Stimulated activated CD4-positive, alpha-beta T cell treated with anti-CD3 and anti-CD28 coated beads, Interleukin-1b, Interleukin-23, amount 100 ng/mL, for 4 hours (primary cell): ENCODE measurements around the gene CPNE6.
"Not testable (repeated sequence)": the region's sequence is repeated elsewhere in the genome, so short reads cannot be mapped to it uniquely, and the experiment has no call there.

ENCODE experiments used
- DNase-seq, 2 donors: peaks; one replicate each; pipeline ENCODE4 v3.0.0-alpha.2; 2020; ENCODE audit warnings: low read depth in 2 of 2

CPNE6 gene

DNA sequence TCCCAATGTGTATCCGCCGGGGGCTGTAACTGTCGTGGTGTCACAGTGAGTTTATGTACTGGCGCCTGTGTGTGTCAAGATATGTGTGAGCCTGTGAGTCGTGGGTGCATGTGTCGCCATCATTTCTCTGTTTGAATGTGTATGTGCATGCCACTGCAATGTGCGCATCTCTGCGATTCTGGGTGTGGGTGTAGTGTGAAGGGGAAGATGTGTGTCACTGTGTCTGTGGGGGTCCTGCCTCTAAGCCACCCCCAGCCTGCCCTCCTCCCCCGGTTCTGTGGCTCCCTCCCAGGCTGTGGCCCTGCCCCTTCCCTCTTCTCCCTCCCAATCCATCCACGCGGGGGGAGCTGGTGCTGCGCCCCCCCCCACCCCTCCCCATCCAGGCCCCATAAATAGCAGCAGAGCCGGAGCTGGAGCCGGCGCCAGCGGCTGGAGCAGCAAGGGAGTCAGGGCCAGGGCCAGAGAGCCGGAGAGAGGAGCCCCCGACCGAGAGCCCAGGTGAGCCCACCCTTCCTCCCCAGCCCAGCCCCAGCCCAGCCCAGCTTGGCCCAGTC is at the start of gene CPNE6:
Gene CPNE6, plus strand, starts transcription at position 419 of the 554 bp plus-strand sequence. CDS start 1,375 bp downstream, outside the sequence.
- peak in 1 of 2 donors; percentile 18 for DNase-seq

DNA sequence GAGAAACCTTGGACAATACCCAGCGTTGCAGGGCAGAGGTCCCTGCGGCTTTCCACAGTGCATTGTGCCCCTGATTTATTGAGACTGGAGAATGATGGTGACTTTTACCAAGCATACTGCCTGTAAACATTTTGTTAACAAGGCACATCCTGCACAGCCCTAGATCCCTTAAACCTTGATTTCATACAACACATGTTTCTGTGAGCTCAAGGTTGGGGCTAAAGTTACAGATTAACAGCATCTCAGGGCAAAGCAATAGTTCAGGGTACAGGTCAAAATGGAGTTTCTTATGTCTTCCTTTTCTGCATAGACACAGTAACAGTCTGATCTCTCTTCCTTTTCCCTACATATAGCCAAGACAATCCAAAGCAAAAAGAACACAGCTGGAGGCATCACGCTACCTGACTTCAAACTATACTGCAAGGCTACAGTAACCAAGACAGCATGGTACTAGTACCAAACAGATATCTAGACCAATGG is 46.4 kb upstream of the CPNE6 start:
- DNase-seq, result not testable (repeated sequence)

DNA sequence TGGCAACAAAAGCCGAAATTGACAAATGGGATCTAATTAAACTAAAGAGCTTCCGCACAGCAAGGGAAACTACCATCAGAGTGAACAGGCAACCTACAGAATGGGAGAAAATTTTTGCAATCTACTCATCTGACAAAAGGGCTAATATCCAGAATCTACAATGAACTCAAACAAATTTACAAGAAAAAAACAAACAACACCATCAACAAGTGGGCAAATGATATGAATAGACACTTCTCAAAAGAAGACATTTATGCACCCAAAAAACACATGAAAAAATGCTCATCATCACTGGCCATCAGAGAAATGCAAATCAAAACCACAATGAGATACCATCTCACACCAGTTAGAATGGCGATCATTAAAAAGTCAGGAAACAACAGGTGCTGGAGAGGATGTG is 41.7 kb upstream of the CPNE6 start:
- DNase-seq, result not testable (repeated sequence)

DNA sequence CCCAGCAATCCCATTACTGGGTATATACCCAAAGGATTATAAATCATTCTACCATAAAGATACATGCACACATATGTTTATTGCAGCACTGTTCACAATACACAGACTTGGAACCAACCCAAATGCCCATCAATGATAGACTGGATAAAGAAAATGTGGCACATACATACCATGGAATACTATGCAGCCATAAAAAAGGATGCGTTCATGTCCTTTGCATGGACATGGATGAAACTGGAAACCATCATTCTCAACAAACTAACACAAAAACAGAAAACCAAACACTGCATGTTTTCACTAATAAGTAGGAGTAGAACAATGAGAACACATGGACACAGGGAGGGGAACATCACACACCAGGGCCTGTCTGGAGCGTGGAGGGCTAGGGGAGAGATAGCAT is 40.0 kb upstream of the CPNE6 start:
- DNase-seq, result not testable (repeated sequence)

DNA sequence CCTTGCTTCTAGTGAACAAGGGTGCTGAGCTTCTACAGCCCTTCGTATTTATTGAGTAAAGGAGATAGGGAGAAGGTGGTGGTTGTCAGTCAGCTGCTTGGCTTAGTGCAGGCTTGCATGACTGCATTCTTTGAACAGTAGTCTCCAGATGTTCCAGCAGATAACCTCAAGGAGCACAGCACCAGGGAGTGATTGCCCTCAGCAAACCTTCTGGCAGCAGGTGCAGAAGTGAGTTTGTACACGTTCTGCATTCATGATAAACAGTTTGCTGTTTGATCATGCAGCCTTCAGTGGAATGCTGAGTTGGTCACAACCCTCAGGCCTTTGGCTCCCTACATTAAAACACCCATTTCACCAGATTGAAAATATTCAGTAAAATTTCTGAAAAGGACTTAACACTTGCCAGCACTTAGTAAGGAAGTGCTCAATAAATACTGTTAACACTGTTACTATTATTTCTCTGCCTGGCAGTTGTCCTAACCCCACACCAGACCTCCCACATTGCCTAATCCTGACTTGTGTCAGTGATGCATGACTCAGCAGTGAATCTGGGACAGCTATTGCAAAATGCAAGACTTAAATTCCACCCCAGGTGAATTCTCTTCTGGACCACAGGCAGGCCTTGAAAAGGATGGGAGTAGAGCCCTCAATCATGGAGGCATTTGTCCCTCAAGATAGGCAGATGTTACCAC is 38.5 kb upstream of the CPNE6 start:
- DNase-seq, result no peak

DNA sequence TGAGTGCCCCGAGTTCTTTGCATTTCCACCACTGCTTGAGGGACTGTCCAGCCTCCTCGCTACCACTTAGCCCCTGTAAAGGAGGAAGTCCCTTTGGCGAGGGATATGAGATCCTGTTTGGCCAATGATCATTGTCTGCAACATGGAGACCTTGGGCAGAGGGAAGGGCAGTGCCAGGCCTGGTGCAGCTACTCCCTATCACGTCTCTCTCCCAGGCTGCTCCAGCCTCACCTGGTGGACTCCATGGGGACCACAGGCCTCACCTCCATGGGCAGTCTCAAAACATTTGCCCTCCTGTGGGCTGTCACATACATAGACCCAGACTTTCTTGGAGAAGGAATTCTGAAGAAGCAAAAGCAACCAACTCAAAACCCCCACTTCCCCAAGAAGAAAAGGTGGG is 35.6 kb upstream of the CPNE6 start:
- DNase-seq, result not testable (repeated sequence)

DNA sequence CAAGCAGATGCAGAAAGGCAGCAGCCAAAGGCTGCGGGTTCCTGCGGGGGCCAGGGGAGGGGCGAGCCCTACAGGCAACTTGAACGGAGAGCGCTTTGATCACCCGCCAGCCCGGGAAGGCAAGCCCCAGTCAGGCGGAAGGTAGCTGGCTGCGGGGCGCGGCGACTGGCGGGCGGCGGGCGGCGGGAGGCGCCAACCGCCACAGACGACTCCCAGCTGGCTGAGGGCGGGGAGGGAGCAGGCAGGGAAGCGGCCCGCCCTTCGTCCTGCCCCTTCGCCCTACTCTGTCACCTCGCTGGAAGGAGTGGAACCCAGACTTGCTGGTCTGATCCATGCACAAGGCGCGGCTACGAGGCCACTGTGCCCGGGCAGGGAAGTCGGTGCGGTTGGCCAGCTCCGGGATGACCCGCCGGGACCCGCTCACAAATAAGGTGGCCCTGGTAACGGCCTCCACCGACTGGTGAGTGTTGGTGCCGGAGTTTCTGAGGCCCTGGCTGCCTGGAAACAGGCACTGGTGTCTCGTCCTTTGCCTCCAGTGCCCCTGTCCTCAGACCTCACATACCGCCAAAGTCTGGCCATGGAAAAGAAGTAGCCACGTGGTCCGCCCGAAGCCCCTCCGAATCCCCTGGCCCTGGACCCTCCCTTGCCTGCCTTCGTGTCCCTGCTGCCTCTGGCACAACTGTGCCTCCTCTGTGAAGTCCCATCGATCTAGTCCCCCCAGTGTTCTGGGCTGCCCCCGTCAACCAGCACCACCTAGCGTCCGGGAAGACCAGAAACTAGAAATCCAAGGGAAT is 35.0 kb upstream of the CPNE6 start:
- peak; percentile 53 to 56 for DNase-seq

DNA sequence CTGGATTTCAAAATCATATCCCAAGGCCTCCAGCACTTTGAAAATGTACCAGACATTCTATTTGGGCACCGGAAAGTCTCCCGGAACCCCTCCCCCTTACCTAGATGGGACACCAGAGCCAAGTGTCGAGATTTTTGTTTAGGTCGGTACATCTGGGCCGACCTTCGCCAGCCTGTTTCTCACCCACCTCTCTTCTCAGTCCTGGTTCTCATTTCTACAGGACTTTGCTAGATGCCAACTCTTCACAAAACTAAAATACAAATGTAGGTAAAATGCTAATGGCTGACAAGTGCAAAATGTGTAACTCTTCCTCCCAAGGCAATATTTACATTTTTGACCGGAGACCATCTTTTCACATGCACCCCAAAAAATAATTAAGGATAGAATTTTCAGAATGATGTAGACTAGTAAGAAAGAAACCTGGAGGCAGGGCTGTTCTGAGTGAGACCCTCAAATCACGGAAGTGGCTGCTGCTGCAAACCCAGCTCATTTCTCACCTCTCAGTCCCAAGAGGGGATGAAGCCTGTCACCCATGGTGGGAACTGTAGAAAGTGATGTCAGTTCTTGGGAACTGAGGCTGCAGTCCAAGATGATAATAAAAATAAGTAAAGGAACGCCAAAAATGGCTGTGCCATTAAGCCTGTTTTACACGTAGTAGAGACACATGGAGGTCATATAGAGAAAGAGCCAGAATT is 34.3 kb upstream of the CPNE6 start:
- DNase-seq, result not testable (repeated sequence)

DNA sequence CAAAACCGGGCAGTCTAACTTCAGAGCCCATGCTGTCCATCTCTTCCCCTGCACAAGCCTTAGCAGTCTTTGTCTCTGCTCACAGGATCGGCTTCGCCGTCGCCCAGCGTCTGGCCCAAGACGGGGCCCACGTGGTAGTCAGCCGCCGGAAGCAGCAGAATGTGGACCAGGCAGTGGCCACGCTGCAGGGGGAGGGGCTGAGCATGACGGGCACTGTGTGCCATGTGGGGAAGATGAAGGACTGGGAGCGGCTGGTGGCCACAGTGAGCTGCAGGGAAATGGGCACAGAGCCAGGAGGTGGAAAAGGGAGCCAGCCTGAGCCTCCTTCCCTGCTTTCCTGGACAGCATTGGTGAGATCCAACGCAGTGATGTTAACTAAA is 33.7 kb upstream of the CPNE6 start:
- DNase-seq, result no peak

DNA sequence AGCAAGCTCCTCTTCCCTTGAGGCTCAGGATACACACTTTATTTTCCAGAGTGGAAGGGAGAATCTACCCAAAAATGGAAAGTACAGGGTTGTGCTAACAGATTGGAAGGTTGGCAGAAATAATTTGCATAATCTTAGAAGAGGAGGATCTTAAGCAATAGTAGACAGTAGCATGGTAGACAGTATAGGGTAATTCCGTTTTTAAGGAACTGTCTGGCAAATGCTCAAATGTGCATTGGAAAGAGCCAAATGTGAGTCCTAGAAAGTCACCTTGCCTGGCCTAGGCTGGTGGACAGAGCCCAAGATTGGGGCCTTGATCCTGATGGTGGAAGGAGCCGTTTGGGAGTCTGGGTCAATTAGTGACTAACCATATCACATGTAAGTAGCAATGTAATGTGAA is 32.7 kb upstream of the CPNE6 start:
- DNase-seq, result no peak

DNA sequence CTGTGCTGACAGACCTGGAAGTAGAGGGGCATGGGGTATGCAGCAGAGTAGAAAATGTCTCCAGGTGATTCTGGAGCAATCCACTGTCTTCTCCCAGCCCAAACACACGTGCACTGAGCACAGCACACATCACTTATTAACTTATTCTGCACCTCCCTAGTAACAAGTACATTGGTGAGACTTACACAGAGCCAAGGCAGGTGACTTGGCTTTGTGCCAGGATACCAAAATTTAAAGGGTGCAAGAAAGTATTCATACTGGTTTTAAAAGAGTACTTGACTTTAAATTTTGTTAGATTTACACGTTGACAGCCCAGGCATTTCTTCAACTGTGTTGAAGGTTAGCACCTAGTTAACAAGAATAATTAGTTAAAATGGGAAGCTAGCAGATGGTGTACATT is 30.7 kb upstream of the CPNE6 start:
- no peak for DNase-seq

DNA sequence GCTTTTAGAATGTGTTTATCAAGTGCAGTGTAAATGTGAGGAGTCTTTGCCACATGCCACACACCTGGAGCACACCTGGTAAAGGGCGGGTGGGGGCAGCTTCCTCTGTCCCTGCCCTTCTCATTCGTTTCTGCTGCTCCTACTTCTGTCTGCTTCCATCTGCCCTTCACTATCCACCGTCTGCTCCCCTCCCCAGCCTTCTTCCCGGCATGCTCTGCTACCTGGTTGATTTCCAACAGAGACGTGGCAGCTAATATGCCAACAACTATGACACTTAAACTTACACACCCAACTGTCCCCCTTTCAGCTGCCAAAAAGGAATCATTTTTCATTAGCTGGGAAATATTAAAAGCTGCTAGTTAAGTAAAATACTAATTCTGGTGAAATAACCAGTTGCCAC is 28.6 kb upstream of the CPNE6 start:
- DNase-seq, result no peak

DNA sequence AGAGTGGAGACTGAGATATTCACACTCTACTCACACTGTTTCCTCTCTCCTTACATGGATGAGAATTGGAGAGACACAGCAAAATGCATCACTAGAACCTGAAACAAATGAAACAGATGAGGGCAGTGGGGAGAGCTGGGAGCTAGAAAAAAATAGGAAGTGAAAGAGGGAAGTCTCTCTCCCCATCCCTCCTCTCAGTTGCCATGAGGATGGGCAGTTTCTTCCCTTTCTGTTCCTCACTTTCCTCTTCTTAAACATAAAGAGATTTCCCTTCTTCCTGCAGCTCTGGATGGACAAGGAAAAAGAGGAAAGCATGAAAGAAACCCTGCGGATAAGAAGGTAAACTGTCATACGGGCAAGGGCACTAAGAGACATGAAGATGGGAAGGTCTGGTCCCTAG is 22.4 kb upstream of the CPNE6 start:
- not testable (repeated sequence) for DNase-seq

DNA sequence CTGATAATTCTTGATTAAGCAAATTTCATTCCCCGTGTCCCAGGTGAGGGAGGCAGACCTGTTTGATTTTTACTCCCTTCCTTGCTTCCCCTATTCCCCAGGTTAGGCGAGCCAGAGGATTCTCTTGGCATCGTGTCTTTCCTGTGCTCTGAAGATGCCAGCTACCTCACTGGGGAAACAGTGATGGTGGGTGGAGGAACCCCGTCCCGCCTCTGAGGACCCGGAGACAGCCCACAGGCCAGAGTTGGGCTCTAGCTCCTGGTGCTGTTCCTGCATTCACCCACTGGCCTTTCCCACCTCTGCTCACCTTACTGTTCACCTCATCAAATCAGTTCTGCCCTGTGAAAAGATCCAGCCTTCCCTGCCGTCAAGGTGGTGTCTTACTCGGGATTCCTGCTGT is 20.6 kb upstream of the CPNE6 start:
- not testable (repeated sequence) for DNase-seq

DNA sequence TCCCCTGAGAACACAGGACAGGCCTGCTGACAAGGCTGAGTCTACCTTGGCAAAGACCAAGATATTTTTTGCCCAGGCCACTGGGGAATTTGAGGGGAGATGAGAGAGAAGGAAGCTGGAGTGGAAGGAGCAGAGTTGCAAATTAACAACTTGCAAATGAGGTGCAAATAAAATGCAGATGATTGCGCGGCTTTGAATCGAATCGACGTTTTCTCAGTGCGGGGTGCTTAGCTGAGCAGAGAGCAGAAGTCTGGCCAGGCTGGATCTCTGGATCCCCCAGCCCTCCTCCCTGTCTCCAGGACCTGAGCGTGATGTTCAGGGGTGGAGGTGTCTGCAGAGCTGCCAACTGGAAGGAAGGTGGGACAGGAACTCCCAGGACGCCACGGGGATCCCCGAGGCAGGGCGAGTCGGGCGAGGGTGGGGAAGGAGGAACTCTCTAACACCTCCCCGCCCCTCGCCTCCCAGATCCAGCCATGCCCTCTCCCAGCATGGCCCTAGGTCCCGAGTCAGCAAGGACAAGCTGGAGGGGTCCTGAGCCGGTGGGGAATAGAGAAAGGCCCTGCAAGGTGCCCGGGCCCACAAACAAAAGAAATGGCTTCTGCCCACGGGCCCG is 20.1 kb upstream of the CPNE6 start:
- no peak for DNase-seq

DNA sequence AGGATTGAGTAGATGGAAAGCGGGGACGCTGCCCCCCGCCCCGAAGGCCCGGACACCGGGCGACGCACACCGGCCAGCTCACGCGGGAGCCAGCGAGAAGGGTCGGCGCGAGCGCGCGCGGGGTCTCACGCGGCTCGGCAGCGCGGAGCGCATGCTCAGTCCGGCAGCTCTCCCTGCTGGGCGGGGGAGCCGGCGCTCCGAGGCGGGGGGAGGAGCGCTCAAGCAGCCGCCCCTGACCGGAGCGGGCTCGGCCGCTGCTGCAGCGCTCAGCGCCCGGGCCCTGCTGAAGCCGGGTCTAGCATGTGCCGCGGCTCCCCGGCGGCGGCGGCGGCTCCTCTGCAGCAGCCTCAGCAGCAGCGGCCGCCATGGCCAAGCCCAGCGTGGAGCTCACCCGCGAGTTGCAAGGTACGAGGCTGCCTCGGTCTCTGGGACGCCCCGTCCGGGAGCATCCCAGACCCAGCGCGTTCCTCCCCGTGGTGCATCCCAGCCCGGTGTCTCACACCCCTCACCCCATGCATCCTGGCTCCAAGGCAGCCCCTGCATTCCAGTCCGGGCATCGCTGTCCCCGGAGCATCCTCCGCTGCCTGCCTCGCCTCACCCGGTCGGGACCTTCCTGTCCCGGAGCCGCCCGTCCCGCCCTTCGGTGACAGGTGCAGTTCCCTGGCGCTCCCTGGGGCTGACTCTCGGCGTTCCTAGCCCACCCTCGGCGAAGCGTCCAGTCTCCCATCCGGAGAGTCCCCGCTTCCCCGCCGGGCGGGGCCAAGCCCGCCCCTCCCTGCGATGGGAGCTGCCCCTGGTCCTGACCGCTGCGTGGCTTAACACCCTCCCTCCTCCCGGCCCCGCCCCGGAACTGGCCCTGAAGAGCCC is 19.3 kb upstream of the CPNE6 start, which contains the start of gene CARMIL3:
Gene CARMIL3, plus strand, starts transcription at position 221 of the 867 bp plus-strand sequence. Its CDS starts 145 bp downstream, at position 366.
- DNase-seq, result peak; percentile 39 to 59

DNA sequence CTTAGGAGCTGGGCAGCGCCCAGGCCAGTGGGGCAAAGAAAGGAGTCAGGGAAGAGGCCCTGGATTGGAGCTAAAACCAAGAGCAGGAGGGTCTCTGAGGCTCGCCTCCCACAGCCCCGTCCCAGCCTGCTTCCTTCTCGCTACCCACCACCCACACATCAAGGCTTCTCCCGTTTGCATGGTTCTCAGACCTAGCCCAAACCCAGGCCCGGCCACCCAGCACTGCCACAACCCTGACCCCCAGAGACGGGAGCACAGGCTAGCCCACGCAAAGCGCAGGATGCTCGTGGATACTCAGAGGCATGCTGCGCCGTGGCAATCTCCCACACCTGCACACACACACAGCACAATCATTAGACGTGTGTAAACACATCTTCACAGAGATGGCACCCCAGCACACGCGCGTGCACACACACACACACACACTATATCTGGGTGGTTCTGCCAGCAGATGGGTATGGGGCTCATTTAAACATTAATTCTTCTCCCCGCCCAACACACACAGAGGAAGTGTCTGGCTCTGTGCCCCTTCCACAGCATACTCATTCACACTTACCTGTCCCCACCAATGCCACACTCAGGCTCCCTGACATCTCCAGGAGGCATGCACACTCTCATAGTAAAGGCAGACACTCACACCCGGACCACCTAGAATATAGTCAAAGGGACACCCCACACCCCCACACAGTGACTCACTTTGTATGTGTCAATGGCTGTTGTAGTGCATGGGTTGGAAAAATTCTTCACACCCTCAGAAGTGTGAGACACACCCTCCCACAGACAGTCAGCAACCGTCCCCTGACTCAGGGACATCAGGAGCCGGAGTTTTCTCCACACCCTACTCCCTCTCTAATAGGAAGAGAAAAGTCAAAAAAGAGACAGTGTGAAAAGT is 18.5 kb upstream of the CPNE6 start:
- DNase-seq, result peak; percentile 37 to 54

DNA sequence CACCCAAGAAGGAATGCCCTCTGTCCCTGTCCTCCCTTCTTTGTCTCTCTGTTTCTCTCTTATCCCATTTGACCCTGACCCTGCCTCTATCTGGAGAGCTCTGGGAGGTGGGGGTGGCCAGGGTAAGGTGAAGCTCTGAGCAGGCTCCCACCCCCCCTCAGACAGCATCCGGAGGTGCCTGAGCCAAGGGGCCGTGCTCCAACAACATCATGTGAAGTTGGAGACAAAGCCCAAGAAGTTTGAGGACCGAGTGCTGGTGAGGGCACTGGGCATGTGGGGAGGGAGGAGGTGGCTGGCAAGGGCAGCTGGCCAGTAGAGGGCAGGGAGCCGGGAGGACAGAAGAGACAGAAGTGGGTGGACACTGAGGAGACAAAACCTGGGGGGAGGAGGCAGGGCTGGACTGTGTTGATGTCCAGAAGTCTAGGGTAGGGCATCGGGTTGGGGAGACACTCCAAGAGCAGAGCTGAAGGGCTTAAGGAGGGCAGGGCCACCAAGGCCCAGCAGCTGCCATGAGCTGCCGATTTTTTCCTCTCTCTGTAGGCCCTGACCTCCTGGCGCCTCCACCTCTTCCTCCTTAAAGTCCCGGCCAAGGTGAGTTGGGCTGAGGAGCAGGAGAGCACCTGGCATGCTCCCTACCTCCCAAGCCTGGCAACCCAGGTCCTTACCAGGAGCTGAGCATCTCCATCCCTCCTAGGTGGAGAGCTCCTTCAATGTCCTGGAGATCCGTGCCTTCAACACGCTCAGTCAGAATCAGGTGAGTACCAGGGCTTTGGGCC is 17.6 kb upstream of the CPNE6 start:
- DNase-seq, result no peak

DNA sequence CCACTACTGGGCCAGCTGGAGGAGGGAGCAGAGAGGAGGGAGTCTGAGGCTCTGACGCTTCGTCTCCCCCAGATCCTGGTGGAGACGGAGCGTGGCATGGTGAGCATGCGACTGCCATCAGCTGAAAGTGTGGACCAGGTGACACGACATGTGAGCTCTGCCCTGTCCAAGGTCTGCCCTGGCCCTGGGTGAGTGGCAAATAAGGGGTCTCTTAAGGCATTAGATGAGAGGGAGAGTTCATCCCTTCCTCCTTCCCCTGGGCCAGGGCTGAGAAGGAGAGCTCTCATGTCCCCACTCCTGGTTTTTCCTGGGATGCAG is 17.1 kb upstream of the CPNE6 start:
- no peak for DNase-seq
